Skeletal muscle satellite cell (primary cell): ENCODE data around the gene SNX7.

Experiments
- H3K27me3 ChIP-seq: 2 replicates; pipeline ENCODE4 v1.7.0; 2013; ENCODE audit warnings: low read length; ENCODE audit not compliant: control insufficient read depth, insufficient read depth
- H3K36me3 ChIP-seq: 2 replicates; pipeline ENCODE4 v1.7.0; 2013; ENCODE audit warnings: mild to moderate bottlenecking, control low read depth, low read length; ENCODE audit not compliant: insufficient read depth
- H3K4me1 ChIP-seq: 2 replicates; pipeline ENCODE4 v1.7.0; 2013; ENCODE audit warnings: low read length; ENCODE audit not compliant: control insufficient read depth, insufficient read depth
- H3K4me2 ChIP-seq: 2 replicates; pipeline ENCODE4 v1.7.0; 2013; ENCODE audit warnings: mild to moderate bottlenecking, low read length
- H3K4me3 ChIP-seq: 2 replicates; pipeline ENCODE4 v1.7.0; 2013; ENCODE audit warnings: low read length
- H3K9ac ChIP-seq: 2 replicates; pipeline ENCODE4 v1.7.0; 2013; ENCODE audit warnings: mild to moderate bottlenecking, low read depth, low read length, moderate library complexity
- H3K9me3 ChIP-seq: replicated peaks from 2 replicates; pipeline ENCODE4 v1.7.0; 2013; ENCODE audit warnings: mild to moderate bottlenecking, control low read depth, low read length

Gene SNX7

DNA sequence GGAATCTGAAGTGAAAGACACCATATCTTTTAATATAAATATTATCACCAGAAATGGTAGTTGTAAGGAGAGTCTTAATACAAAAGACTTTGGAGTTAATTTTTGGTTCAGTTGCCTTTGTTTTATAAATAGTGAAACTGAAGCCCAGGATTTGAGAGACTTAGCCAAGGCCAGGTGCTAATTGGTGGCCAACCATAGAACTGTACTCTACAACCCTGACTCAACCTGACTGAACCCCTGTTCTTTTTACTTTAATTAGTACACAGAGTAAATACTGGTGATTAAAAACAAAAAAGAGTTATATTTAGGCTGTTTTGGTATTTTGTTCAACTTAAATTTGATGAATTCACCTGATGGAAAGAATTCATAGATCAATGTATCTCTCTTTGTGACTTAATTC lies 76.3 kb downstream of the SNX7 start:
- H3K9ac ChIP-seq: no peak overlapping the region
- H3K36me3 ChIP-seq: no peaks in the 10 kb centered on the region
- no peaks in the 10 kb centered on the region for H3K4me1 ChIP-seq

DNA sequence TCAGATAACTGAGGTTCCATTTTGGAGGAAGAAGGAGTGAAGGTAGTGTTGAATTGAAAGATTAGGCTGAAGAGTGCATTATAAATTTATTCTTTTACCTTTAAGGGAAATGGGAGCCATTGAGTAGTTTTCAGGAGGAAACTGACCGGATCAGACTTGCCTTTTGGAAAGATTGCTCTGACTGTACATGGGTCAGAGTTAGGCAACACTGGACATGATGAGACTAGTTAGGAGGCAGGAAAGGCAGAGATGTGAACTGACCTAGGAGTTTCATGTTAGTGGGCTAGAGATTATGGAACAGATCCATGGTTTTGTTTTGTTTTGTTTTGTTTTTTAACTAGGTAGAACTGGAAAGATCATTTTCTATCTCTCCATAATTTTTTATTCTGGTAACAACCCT lies 78.2 kb downstream of the SNX7 start:
- Histone ChIP-seq H3K9me3 (no peaks in the 10 kb centered on the region), H3K4me1 (no peaks in the 10 kb centered on the region), H3K4me2 (no peak overlapping the region), H3K27me3 (no peaks in the 10 kb centered on the region), H3K36me3 (no peaks in the 10 kb centered on the region), H3K9ac (no peak overlapping the region), H3K4me3 (no peak overlapping the region)

More for the DNA sequence above, 76.3 kb downstream of the SNX7 start:
- no peaks in the 10 kb centered on the region for H3K9me3 ChIP-seq
- no peaks in the 10 kb centered on the region for H3K27me3 ChIP-seq
- no peak overlapping the region for H3K4me2 ChIP-seq
- no peak overlapping the region for H3K4me3 ChIP-seq

DNA sequence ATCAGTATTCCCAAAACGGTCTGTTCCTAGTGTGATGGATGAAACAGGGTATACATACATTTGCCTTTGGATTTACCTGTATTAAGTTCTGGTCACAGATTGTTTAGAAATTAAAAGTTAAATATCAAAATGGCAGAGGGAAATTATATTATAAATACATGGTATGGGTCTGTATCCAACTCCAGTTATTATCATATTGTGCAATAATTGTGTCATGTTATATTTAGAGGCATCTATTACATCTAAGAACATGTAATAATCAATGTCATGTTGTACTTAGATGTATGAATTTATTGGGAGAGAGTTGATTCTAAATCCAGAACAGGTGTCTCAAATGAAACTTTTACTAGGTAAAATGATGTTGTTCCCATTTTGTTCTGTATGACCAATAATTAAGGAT lies 79.6 kb downstream of the SNX7 start:
- Histone ChIP-seq H3K9me3 (no peaks in the 10 kb centered on the region), H3K9ac (no peak overlapping the region), H3K4me1 (no peaks in the 10 kb centered on the region), H3K36me3 (no peaks in the 10 kb centered on the region), H3K4me3 (no peak overlapping the region), H3K27me3 (no peaks in the 10 kb centered on the region), H3K4me2 (no peak overlapping the region)

DNA sequence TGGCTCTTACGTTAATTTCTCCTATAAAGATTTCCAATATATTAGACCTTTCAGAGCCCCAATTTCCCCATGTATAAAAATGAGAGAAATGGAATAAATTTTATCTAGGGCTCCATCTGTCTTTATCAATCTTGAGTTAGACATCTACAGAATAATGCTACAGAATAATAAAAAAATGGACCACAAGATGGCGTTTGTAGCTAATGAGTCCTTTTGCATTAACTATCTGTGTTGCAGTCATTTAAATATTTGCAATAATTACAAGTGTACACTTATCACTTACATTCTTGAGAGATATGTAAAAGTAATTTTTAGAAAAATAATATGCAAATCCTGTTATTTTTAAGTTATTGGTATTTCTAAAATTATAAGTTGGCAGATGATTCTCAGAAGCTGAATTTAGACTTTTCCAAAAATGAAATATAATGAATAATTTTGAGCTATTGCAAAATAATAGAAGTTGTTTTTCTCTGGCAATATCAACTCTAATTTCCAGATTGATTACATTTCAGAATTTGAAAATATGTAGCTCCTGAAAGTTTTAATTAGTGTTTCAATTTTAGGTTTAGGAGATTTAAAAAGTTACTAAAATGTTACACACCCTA lies 87.7 kb downstream of the SNX7 start:
- H3K9ac ChIP-seq: no peak overlapping the region
- no peaks in the 10 kb centered on the region for H3K9me3 ChIP-seq
- no peaks in the 10 kb centered on the region for H3K36me3 ChIP-seq
- no peaks in the 10 kb centered on the region for H3K27me3 ChIP-seq
- H3K4me1 ChIP-seq: no peaks in the 10 kb centered on the region
- H3K4me2 ChIP-seq: no peak overlapping the region
- H3K4me3 ChIP-seq: no peak overlapping the region

- H3K36me3 ChIP-seq: no peaks in the 10 kb centered on the region
- H3K9me3 ChIP-seq: no peaks in the 10 kb centered on the region
- no peak overlapping the region for H3K9ac ChIP-seq
- H3K27me3 ChIP-seq: no peaks in the 10 kb centered on the region
- H3K4me2 ChIP-seq: no peak overlapping the region
- no peak overlapping the region for H3K4me3 ChIP-seq
- H3K4me1 ChIP-seq: no peaks in the 10 kb centered on the region
Observed at GRCh38 chr1:98754176-98754575, 92.7 kb downstream of the SNX7 start.

- no peak overlapping the region for H3K9ac ChIP-seq
- H3K36me3 ChIP-seq: no peaks in the 10 kb centered on the region
- no peaks in the 10 kb centered on the region for H3K4me1 ChIP-seq
- no peaks in the 10 kb centered on the region for H3K9me3 ChIP-seq
- H3K27me3 ChIP-seq: no peaks in the 10 kb centered on the region
- H3K4me2 ChIP-seq: no peak overlapping the region
- no peak overlapping the region for H3K4me3 ChIP-seq
Observed at GRCh38 chr1:98761219-98761865, 99.8 kb downstream of the SNX7 start.

DNA sequence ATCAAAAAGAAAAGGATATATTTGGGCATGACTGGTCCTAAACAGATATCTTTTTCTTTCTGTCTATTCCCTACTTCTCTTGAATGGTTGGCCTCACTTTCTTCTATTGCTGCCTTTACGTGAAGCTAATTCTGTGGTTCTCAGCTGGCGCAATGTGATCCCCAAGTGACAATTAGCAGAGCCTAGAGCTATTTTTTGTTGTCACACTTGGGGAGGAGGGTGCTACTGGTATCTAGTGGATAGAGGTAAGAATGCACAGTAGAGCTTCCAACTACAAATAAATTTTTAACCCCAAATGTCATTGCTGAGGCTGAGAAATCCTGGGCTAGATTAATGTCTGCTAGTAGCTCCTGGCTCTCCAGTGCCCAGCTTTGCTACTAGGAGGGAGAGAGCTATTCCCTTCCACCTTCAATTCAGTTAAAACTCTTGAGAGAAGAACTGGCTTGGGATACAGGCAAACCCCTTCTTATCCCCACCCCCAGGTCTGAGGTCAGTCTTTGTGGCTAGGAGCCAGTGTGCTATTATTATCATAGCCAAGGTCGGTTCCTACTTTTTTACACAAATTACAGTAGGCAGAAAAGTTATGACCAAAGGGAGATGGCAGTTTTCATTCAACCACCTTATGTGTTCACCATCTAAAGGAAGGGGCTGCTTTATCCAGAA lies 102.1 kb downstream of the SNX7 start:
- Histone ChIP-seq H3K4me3 (no peak overlapping the region), H3K9ac (no peak overlapping the region), H3K4me2 (no peak overlapping the region), H3K27me3 (no peaks in the 10 kb centered on the region), H3K4me1 (no peaks in the 10 kb centered on the region), H3K9me3 (no peaks in the 10 kb centered on the region), H3K36me3 (no peaks in the 10 kb centered on the region)

GRCh38 chr1:98764485-98764884 lies 103.0 kb downstream of the SNX7 start:
- H3K4me2 ChIP-seq: no peak overlapping the region
- H3K4me1 ChIP-seq: no peaks in the 10 kb centered on the region
- H3K27me3 ChIP-seq: no peaks in the 10 kb centered on the region
- no peaks in the 10 kb centered on the region for H3K36me3 ChIP-seq
- no peak overlapping the region for H3K9ac ChIP-seq
- no peak overlapping the region for H3K4me3 ChIP-seq
- H3K9me3 ChIP-seq: no peaks in the 10 kb centered on the region

GRCh38 chr1:98766255-98766654 lies 104.7 kb downstream of the SNX7 start:
- Histone ChIP-seq H3K4me1 (no peaks in the 10 kb centered on the region), H3K27me3 (no peaks in the 10 kb centered on the region), H3K36me3 (no peaks in the 10 kb centered on the region), H3K9me3 (no peaks in the 10 kb centered on the region), H3K4me2 (no peak overlapping the region), H3K9ac (no peak overlapping the region), H3K4me3 (no peak overlapping the region)

GRCh38 chr1:98769162-98769561 lies 107.6 kb downstream of the SNX7 start:
- no peak overlapping the region for H3K4me3 ChIP-seq
- H3K9me3 ChIP-seq: no peaks in the 10 kb centered on the region
- H3K9ac ChIP-seq: no peak overlapping the region
- H3K4me2 ChIP-seq: no peak overlapping the region
- H3K4me1 ChIP-seq: no peaks in the 10 kb centered on the region
- no peaks in the 10 kb centered on the region for H3K36me3 ChIP-seq
- no peaks in the 10 kb centered on the region for H3K27me3 ChIP-seq

DNA sequence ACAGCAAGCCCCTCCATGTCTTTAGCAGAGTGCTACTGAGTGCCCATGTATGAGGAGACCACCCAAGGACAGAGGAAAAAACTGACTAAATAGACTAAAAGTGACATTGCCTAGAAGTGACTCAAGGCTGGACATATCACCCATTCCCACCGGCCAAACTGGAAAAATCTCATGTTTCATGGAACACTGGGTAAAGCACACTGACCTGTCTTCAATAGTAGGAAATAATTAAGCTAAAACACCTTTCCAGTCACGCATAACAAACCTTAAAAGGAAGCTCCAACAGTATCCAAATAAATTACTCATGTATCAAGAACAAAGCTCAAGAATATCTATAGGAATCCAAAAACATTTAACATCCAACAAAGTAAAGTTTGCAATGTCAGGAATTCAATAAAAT lies 120.4 kb downstream of the SNX7 start:
- H3K36me3 ChIP-seq: no peaks in the 10 kb centered on the region
- no peak overlapping the region for H3K9ac ChIP-seq
- no peak overlapping the region for H3K4me3 ChIP-seq
- no peaks in the 10 kb centered on the region for H3K4me1 ChIP-seq
- H3K4me2 ChIP-seq: no peak overlapping the region
- H3K9me3 ChIP-seq: no peaks in the 10 kb centered on the region
- no peaks in the 10 kb centered on the region for H3K27me3 ChIP-seq

GRCh38 chr1:98783821-98784220 lies 122.3 kb downstream of the SNX7 start:
- Histone ChIP-seq H3K27me3 (no peaks in the 10 kb centered on the region), H3K9me3 (no peaks in the 10 kb centered on the region), H3K9ac (no peak overlapping the region), H3K4me3 (no peak overlapping the region), H3K36me3 (no peaks in the 10 kb centered on the region), H3K4me2 (no peak overlapping the region), H3K4me1 (no peaks in the 10 kb centered on the region)
